HepG2 (cell line): ENCODE measurements around the gene SPA17. TPM values are rescaled to one million over a fixed set of nuclear protein-coding genes. Genes with fewer than 3 reads are reported as not detected.
A peak's percentile ranks its signal among the peaks of the same experiment; 100 is the strongest.

ENCODE experiments used
- ATAC-seq: fragments of 200-7000 bp; cut with Tn5 transposase; 3 replicates; pipeline ENCODE4 v1.9.1; 2020; ENCODE audit warnings: mild to moderate bottlenecking, moderate library complexity
- BruUV-seq: library from RNA; stranded (reverse); fragments of 400-500 nt; replicated peaks from 2 replicates; lab custom pipeline; 2021; lab: Mats Ljungman, UMichigan
- CTCF ChIA-PET: fragments of 300-600 bp; formaldehyde crosslinking; extraction: SDS; loops from one replicate; lab custom pipeline; 2021; ENCODE audit warnings: low total read pairs, inconsistent platforms, low intra/inter-chr PET ratio; lab: Yijun Ruan, JAX
- POLR2A ChIA-PET: fragments of 350-600 bp; sonication (Branson Sonifier 250); formaldehyde crosslinking; loops from one replicate; lab custom pipeline; 2020; ENCODE audit warnings: antibody characterized with exemption, inconsistent platforms; lab: Yijun Ruan, JAX
- DNase-seq: peaks from one replicate; pipeline ENCODE4 v3.0.0-alpha.2; 2015; ENCODE audit warnings: low spot score
- FAIRE-seq: peaks from 3 replicates; lab custom pipeline; 2011; peaks lifted over from hg19 to GRCh38; lab: Jason Lieb, UNC
- H2AFZ ChIP-seq: one replicate; pipeline ENCODE4 v1.6.1; 2011; ENCODE audit warnings: low read length, inconsistent platforms
- H3K27ac ChIP-seq: fragments of 300-600 bp; 3 replicates; pipeline ENCODE4 v1.8.0; 2011; ENCODE audit warnings: mixed run types, mild to moderate bottlenecking, mixed read lengths, low read length, inconsistent platforms; ENCODE audit not compliant: insufficient read depth; ENCODE audit errors: extremely low read length
- H3K27me3 ChIP-seq, 2 experiments: fragments of 200-600 bp in 1 of 2; 2 replicates in 1 of 2; 3 replicates in 1 of 2; pipeline versions ENCODE4 v1.6.0 to v1.8.0; 2011; ENCODE audit warnings: low read length in 2 of 2, mild to moderate bottlenecking in 2 of 2, moderate library complexity in 2 of 2, inconsistent platforms in 1 of 2; ENCODE audit not compliant: insufficient read depth in 2 of 2, control insufficient read depth in 1 of 2
- H3K36me3 ChIP-seq, 2 experiments: fragments of 200-600 bp in 1 of 2; replicated peaks in 1 of 2; 2 replicates in 1 of 2; 3 replicates in 1 of 2; pipeline versions ENCODE4 v1.5.1 to v1.8.0; 2011; ENCODE audit warnings: low read length in 2 of 2, inconsistent platforms in 1 of 2; ENCODE audit not compliant: insufficient read depth in 2 of 2, control insufficient read depth in 1 of 2
- H3K4me1 ChIP-seq: 2 replicates; pipeline ENCODE4 v1.5.1; 2012; ENCODE audit warnings: low read length, inconsistent platforms; ENCODE audit not compliant: insufficient read depth
- H3K4me2 ChIP-seq: 2 replicates; pipeline ENCODE4 v1.6.0; 2011; ENCODE audit warnings: low read depth, low read length, inconsistent platforms
- H3K4me3 ChIP-seq, 3 experiments: fragments of 200-600 bp in 1 of 3; sonication (generic), shearing (Covaris generic) in 1 of 3; replicated peaks in 1 of 3; 2 replicates each; pipeline ENCODE4 v1.5.1; 2011 to 2016; ENCODE audit warnings: low read length in 3 of 3, inconsistent platforms in 2 of 3, low read depth in 2 of 3, mild to moderate bottlenecking in 2 of 3, control low read depth in 1 of 3, mixed read lengths in 1 of 3; ENCODE audit not compliant: insufficient read depth in 1 of 3
- H3K79me2 ChIP-seq: one replicate; pipeline ENCODE4 v1.6.1; 2011; ENCODE audit warnings: low read length, inconsistent platforms; ENCODE audit not compliant: insufficient read depth
- H3K9ac ChIP-seq: 2 replicates; pipeline ENCODE4 v1.6.0; 2011; ENCODE audit warnings: mild to moderate bottlenecking, low read depth, low read length, inconsistent platforms; ENCODE audit not compliant: insufficient read depth
- H3K9me3 ChIP-seq: 2 replicates; pipeline ENCODE4 v1.5.1; 2012; ENCODE audit warnings: mild to moderate bottlenecking, low read length
- H4K20me1 ChIP-seq: 2 replicates; pipeline ENCODE4 v1.6.0; 2011; ENCODE audit warnings: inconsistent platforms, mild to moderate bottlenecking, low read length, moderate library complexity; ENCODE audit not compliant: insufficient read depth
- BRD4 ChIP-seq: sonication (generic); formaldehyde crosslinking; IDR thresholded peaks from 2 replicates; pipeline ENCODE4 v1.4.0; 2020; ENCODE audit warnings: missing genetic modification reagents
- KLF13 ChIP-seq: sonication (generic); formaldehyde crosslinking; IDR thresholded peaks from 2 replicates; pipeline ENCODE4 v1.4.0; 2020; ENCODE audit warnings: mild to moderate bottlenecking, missing genetic modification reagents
- LCORL ChIP-seq, 2 experiments: fragments of 450-650 bp in 1 of 2; sonication (generic) in 1 of 2; formaldehyde crosslinking in 1 of 2; IDR thresholded peaks; 2 replicates each; pipeline versions ENCODE4 v1.5.0 to v1.6.1; 2017 to 2020; ENCODE audit warnings: antibody characterized with exemption in 1 of 2, missing genetic modification reagents in 1 of 2
- MATR3 ChIP-seq: sonication (generic); formaldehyde crosslinking; IDR thresholded peaks from 2 replicates; pipeline ENCODE4 v1.4.0; 2020; ENCODE audit warnings: missing genetic modification reagents
- NBN ChIP-seq: fragments of 450-650 bp; conservative IDR thresholded peaks from 2 replicates; pipeline ENCODE4 v1.6.1; 2017
- NKX3-1 ChIP-seq: sonication (generic); formaldehyde crosslinking; IDR thresholded peaks from 2 replicates; pipeline ENCODE4 v1.5.0; 2020; ENCODE audit warnings: missing genetic modification reagents
- PHB2 ChIP-seq: fragments of 450-650 bp; IDR thresholded peaks from 2 replicates; pipeline ENCODE4 v1.6.1; 2018; ENCODE audit not compliant: partially characterized antibody
- PHF5A ChIP-seq: IDR thresholded peaks from one replicate; pipeline ENCODE4 v1.6.1; 2018; ENCODE audit warnings: low read depth, missing genetic modification reagents; ENCODE audit not compliant: unreplicated experiment
- RBM22 ChIP-seq: fragments of 200-400 bp; formaldehyde crosslinking; optimal IDR thresholded peaks from 2 replicates; pipeline ENCODE3; 2017; ENCODE audit warnings: mild to moderate bottlenecking, low read length, moderate library complexity
- REXO4 ChIP-seq: sonication (generic); formaldehyde crosslinking; IDR thresholded peaks from 2 replicates; pipeline ENCODE4 v1.8.0; 2022; ENCODE audit warnings: missing genetic modification reagents, mild to moderate bottlenecking, borderline replicate concordance
- TCF7 ChIP-seq: sonication (generic); IDR thresholded peaks from 2 replicates; pipeline ENCODE4 v1.6.1; 2016; ENCODE audit warnings: antibody characterized with exemption, low read depth
- TEAD3 ChIP-seq: optimal IDR thresholded peaks from 2 replicates; pipeline ENCODE3; 2016; ENCODE audit warnings: borderline replicate concordance
- ZNF382 ChIP-seq: sonication (generic); formaldehyde crosslinking; IDR thresholded peaks from 2 replicates; pipeline ENCODE4 v1.5.0; 2020; ENCODE audit warnings: missing genetic modification reagents, mild to moderate bottlenecking, borderline replicate concordance
- ZNF552 ChIP-seq: sonication (generic); formaldehyde crosslinking; IDR thresholded peaks from 2 replicates; pipeline ENCODE4 v1.9.0; 2022; ENCODE audit warnings: missing genetic modification reagents, mild to moderate bottlenecking, borderline replicate concordance
- ZNF660 ChIP-seq: sonication (generic); formaldehyde crosslinking; IDR thresholded peaks from 2 replicates; pipeline ENCODE4 v1.5.1; 2020; ENCODE audit warnings: mild to moderate bottlenecking, low read depth, missing genetic modification reagents, borderline replicate concordance
- ZSCAN30 ChIP-seq: sonication (generic); formaldehyde crosslinking; IDR thresholded peaks from 2 replicates; pipeline ENCODE4 v1.5.0; 2020; ENCODE audit warnings: mild to moderate bottlenecking, missing genetic modification reagents
- WGBS: methylation state at CpG from one replicate; pipeline ENCODE4 v1.1.6; 2017; ENCODE audit warnings: low lambda C conversion rate; 5-methylcytosine and 5-hydroxymethylcytosine counted together
- in situ Hi-C: cut with HindIII; loops from 2 replicates; pipeline ENCODE4 v1.10.0; 2017; ENCODE audit warnings: low pct_unique_long_range_greater_than_20kb; ENCODE audit not compliant: extremely low pct_ligation_motif_present
- intact Hi-C: fragments of 100-400 bp; cut with micrococcal nuclease; formaldehyde crosslinking; loops from one replicate; pipeline ENCODE4 v1.10.0; 2022; ENCODE audit not compliant: unreplicated experiment
- polyA plus RNA-seq, 8 experiments: library from polyadenylated mRNA; depleted of rRNA in 3 of 8; stranded (reverse) in 7 of 8; unstranded in 1 of 8; fragments of >200 nt; fragmentation: Illumina TruSeq in 4 of 8; extraction: Trizol in 4 of 8; gene quantifications; 2 replicates each; pipeline versions ENCODE4 v1.2.1 to v1.2.3, GENCODE V29; 2011 to 2016; ENCODE audit warnings: low read depth in 4 of 8, missing spikeins in 1 of 8, mixed read lengths in 1 of 8; ENCODE audit not compliant: insufficient read depth in 1 of 8
- total RNA-seq, 5 experiments: library from RNA; depleted of rRNA; stranded (reverse); fragments of >200 nt; fragmentation: Illumina TruSeq; extraction: Trizol; gene quantifications; 2 replicates each; pipeline ENCODE4 v1.2.3, GENCODE V29; 2016; ENCODE audit warnings: low read depth in 1 of 5
- TF ChIP-seq, protein P1 (sequence below): sonication (generic); formaldehyde crosslinking; IDR thresholded peaks from 2 replicates; pipeline ENCODE4 v1.4.0; 2020; ENCODE audit warnings: mild to moderate bottlenecking, missing genetic modification reagents, borderline replicate concordance

The SPA17 gene
- total and polyA plus RNA-seq, 2 of the 13 experiments (the other 11 are each of a cell fraction or from before 2014, with no cell fraction given), result 4.4 to 8.4 TPM

DNA sequence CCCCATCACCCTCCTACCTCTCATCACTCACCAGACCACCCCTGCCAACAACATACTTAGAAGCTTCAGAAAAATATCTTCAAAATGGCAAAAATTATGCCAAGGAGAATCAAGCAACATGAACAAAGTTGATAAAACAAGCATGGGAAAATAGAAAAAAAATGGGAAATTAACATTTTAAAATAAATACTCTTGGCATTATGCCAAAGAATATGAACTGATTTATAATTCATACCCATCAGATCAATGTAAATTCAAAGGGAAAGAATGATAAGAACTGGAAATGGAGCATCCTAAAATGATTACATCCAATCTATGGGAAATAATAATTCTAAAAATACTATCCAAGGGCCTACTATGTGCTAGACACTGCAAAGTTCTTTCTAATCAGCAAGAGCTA, 12.2 kb upstream of the SPA17 start:
- no peak for FAIRE-seq
- in situ Hi-C loops, result no loop called here

DNA sequence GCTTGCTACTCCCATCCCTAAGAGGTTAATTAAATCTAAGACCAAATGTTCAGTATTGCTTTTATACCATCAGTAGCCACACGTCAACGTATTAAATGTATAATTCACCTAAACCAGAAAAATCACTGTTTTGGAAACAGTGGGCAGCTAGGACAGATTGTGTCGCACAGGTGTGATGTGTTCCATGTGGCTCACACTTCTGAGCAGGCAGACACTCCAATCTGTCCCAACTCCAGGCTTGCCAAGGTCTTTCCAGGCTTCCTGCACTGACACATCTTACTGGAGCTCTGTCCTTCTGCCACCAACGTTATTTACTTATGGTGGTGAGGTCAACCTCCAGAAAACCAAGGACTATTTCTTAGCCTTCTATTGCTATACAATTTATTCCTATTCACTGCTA, 11.6 kb upstream of the SPA17 start:
- H3K4me3 ChIP-seq, result no peak overlapping the region
- H3K27me3 ChIP-seq, result no peaks in the 10 kb centered on the region
- H3K27ac ChIP-seq, result no peak overlapping the region
- ChIA-PET CTCF (no interaction called here), POLR2A (no interaction called here)
- FAIRE-seq, result no peak
- ATAC-seq, result no peak
- intact Hi-C loops (no loop called here), in situ Hi-C loops (no loop called here)
- WGBS, result 79% methylated on average over 4 of the region's 4 CpGs
- H3K9me3 ChIP-seq, result no peaks in the 10 kb centered on the region
- BruUV-seq, result no TSS peak
- no peaks in the 10 kb centered on the region for H3K4me1 ChIP-seq
- H3K79me2 ChIP-seq, result no peaks in the 10 kb centered on the region
- no peak overlapping the region for H2AFZ ChIP-seq
- no peak overlapping the region for H3K4me2 ChIP-seq
- no peak for DNase-seq
- no peaks in the 10 kb centered on the region for H3K36me3 ChIP-seq
- no peak overlapping the region for H3K9ac ChIP-seq
- H4K20me1 ChIP-seq, result no peaks in the 10 kb centered on the region
- TF ChIP-seq, protein P1, sequence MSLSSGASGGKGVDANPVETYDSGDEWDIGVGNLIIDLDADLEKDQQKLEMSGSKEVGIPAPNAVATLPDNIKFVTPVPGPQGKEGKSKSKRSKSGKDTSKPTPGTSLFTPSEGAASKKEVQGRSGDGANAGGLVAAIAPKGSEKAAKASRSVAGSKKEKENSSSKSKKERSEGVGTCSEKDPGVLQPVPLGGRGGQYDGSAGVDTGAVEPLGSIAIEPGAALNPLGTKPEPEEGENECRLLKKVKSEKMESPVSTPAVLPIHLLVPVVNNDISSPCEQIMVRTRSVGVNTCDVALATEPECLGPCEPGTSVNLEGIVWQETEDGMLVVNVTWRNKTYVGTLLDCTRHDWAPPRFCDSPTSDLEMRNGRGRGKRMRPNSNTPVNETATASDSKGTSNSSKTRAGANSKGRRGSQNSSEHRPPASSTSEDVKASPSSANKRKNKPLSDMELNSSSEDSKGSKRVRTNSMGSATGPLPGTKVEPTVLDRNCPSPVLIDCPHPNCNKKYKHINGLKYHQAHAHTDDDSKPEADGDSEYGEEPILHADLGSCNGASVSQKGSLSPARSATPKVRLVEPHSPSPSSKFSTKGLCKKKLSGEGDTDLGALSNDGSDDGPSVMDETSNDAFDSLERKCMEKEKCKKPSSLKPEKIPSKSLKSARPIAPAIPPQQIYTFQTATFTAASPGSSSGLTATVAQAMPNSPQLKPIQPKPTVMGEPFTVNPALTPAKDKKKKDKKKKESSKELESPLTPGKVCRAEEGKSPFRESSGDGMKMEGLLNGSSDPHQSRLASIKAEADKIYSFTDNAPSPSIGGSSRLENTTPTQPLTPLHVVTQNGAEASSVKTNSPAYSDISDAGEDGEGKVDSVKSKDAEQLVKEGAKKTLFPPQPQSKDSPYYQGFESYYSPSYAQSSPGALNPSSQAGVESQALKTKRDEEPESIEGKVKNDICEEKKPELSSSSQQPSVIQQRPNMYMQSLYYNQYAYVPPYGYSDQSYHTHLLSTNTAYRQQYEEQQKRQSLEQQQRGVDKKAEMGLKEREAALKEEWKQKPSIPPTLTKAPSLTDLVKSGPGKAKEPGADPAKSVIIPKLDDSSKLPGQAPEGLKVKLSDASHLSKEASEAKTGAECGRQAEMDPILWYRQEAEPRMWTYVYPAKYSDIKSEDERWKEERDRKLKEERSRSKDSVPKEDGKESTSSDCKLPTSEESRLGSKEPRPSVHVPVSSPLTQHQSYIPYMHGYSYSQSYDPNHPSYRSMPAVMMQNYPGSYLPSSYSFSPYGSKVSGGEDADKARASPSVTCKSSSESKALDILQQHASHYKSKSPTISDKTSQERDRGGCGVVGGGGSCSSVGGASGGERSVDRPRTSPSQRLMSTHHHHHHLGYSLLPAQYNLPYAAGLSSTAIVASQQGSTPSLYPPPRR, result no peak
- TF ChIP-seq ZNF660 (CRISPR knock-in tag) (no peak), MATR3 (no peak), RBM22 (no peak), ZSCAN30 (CRISPR knock-in tag) (no peak), TCF7 (no peak), ZNF382 (CRISPR knock-in tag) (no peak), PHF5A (CRISPR knock-in tag) (no peak), TEAD3 (CRISPR knock-in tag) (no peak), PHB2 (no peak), BRD4 (CRISPR knock-in tag) (no peak), ZNF552 (no peak), NKX3-1 (no peak), KLF13 (CRISPR knock-in tag) (no peak), REXO4 (no peak)

More for the DNA sequence above, 12.2 kb upstream of the SPA17 start:
- peak; percentile 92 for TF ChIP-seq LCORL (IDR thresholded peaks at IDR 0.05)
- TF ChIP-seq LCORL (CRISPR knock-in tag; IDR thresholded peaks at IDR 0.05), result no peak
- no peak for TF ChIP-seq NBN
- no peak overlapping the region for H3K27ac ChIP-seq
- no peak for ATAC-seq
- H3K27me3 ChIP-seq, result no peaks in the 10 kb centered on the region
- H3K36me3 ChIP-seq, result no peaks in the 10 kb centered on the region
- no peaks in the 10 kb centered on the region for H3K9me3 ChIP-seq
- intact Hi-C loops, result no loop called here
- no peaks in the 10 kb centered on the region for H4K20me1 ChIP-seq
- no peak overlapping the region for H2AFZ ChIP-seq
- no peak overlapping the region for H3K4me2 ChIP-seq
- ChIA-PET POLR2A (no interaction called here), CTCF (no interaction called here)
- H3K4me3 ChIP-seq, result no peak overlapping the region
- H3K9ac ChIP-seq, result no peak overlapping the region
- no peaks in the 10 kb centered on the region for H3K4me1 ChIP-seq
- no peaks in the 10 kb centered on the region for H3K79me2 ChIP-seq
- no peak for DNase-seq
- BruUV-seq, result no TSS peak
